ENCODE measurements around the gene DNAJC5.
A peak's percentile ranks its signal among the peaks of the same experiment; 100 is the strongest.

Gene DNAJC5

DNA sequence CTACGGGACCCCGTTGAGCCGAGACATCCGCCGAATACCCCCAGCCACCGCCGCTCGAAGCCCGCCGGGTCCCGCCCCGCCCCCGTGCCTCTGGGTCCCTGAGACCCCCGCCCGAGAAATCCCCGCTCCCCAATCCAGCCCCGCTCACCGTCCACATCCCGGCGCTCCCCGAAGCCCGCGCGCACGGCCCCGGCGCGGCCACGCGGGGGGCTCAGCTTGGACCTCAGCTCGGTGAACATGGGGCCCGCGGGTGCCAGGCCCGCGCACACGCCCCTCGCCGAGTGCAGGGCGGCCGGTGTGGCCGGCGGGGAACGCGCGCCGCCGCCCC, 84.3 kb downstream of the DNAJC5 start:
- Mint-ChIP-seq H3K9me3 (no peaks in the 10 kb centered on the region), H3K27ac (peak overlapping the region; percentile 72), H3K27me3 (no peaks in the 10 kb centered on the region), H3K4me3 (peak overlapping the region; percentile 94), H3K4me1 (peaks cover 42% of the 10 kb centered on the region), H3K36me3 (peaks cover 21% of the 10 kb centered on the region)
- DNase-seq (ENCODE audit: low spot score in 2 of 2) = peak in 1 of 2 donors; percentile 32
- ATAC-seq (ENCODE audit: low read depth) = no peak

DNA sequence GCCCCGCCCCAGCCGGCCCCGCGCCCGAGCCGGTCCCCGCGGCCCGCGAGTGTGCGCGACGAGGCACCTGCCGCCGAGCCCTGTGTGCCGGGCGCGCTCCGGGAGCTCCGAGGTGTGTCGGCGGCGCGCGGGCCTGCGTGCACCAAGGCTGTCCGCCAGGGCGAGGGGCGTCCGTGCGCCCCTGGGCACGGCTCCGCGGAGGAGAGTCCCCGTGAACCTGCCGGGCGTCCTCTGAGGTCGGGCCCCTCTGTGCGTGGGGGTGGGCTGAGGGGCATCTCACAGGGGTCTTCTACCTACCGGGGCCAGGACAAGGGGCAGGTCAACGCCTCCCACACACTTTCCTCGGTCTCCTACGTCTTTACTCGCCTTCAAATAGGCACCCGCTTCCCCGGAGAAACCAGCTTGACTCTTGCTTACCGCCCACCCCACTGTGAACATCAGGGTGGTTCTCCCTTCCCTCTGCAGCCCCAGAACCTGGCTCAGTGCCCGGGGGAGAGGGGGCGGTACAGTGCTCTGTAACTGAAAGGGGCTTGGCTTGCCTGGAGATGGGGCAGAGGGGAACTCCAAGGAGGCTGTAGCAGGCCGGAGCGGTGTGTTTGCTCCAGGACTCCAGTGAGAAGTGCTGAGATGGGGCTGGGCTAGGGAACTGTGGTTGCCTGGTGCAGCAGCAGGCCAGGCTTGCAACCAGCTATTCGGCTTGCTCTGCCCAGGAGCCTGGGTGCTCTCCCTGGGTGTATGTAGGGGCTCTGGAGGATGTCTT, 84.8 kb downstream of the DNAJC5 start, which contains the start of gene SAMD10:
SAMD10 (minus strand) TSS at position 86 of the 760 bp plus-strand sequence. CDS start 175 bp downstream, outside the sequence.
- Mint-ChIP-seq H3K27me3 (no peaks in the 10 kb centered on the region), H3K4me1 (peaks cover 46% of the 10 kb centered on the region), H3K27ac (peak within 1 kb of the TSS; percentile 93), H3K4me3 (peak within 1 kb of the TSS; percentile 94), H3K36me3 (peaks cover 26% of the 10 kb centered on the region), H3K9me3 (no peaks in the 10 kb centered on the region)
- peak; percentile 44 for ATAC-seq (ENCODE audit: low read depth)
- DNase-seq (ENCODE audit: low spot score in 2 of 2) = peak; percentile 55 to 67

- Mint-ChIP-seq H3K9me3 (no peaks in the 10 kb centered on the region), H3K27ac (peak overlapping the region; percentile 93), H3K36me3 (peaks cover 26% of the 10 kb centered on the region), H3K4me3 (peak overlapping the region; percentile 94), H3K4me1 (peaks cover 46% of the 10 kb centered on the region), H3K27me3 (no peaks in the 10 kb centered on the region)
- ATAC-seq (ENCODE audit: low read depth) = peak; percentile 32
- no peak for DNase-seq (ENCODE audit: low spot score in 2 of 2)
Observed at GRCh38 chr20:63980317-63980805, 85.4 kb downstream of the DNAJC5 start.

DNA sequence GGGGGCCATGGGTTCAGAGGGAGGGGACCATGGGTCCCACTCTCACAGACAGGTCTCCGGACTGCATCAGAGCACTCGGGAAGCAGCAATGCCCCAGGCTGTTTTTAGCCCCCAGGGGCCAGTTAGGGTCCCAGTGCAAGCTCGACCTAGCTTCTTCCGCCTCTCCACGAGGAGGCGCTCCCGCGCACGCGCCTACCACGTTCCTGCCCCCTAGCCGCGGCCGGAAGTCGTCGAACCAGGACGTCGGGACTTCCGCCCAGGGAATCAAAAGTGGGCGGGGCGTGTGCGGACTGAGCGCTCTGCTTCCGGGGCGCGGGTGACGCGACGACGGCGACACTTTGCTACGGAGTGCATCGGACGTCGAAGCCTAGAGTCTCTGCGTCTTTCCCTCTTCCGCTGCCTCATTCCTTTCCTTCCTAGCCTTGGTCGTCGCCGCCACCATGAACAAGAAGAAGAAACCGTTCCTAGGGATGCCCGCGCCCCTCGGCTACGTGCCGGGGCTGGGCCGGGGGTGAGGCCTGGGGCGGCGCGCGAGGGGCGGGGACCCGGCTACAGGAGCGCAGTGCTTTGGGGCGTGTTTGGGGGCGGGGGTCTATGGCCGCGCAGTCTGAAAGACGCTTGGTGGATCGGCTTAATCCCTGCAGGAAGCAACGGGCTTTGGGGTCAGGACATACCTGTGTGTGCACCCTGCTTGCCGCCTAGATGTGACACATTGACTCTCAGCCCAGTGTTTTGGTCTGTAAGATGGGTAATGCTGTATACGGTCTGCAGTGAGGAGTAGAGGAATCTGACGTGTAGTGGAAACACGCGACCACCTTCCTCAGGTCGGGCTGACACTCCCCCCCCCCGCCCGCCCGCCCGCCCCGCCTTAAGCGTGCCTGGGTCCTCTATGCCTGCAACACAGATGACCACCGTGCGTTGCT, 86.1 kb downstream of the DNAJC5 start, which contains the start of gene PRPF6:
PRPF6 (plus strand) TSS at position 327 of the 923 bp plus-strand sequence; CDS start at position 441, 114 bp downstream.
- ATAC-seq (ENCODE audit: low read depth) (peak; percentile 73), DNase-seq (ENCODE audit: low spot score in 2 of 2) (peak; percentile 82 to 89)
- Mint-ChIP-seq H3K27me3 (no peaks in the 10 kb centered on the region), H3K27ac (peak within 1 kb of the TSS; percentile 93), H3K4me3 (peak within 1 kb of the TSS; percentile 94), H3K36me3 (peaks cover 28% of the 10 kb centered on the region), H3K9me3 (no peaks in the 10 kb centered on the region), H3K4me1 (peaks cover 44% of the 10 kb centered on the region)

DNA sequence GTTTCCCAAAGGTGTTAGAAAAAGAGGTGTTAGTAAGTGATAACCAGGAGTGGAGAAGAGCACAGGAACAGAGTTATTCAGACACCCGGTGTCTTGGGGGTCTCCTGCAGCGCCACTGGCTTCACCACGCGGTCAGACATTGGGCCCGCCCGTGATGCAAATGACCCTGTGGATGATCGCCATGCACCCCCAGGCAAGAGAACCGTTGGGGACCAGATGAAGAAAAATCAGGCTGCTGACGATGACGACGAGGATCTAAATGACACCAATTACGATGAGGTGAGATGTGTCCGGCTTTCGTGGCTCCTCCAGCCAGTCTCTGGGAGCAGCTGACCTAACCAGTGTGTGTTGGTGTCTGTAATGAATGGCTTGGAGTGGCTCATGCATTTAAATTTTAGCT, 88.0 kb downstream of the DNAJC5 start:
- Mint-ChIP-seq H3K4me1 (peaks cover 34% of the 10 kb centered on the region), H3K27ac (peak overlapping the region; percentile 67)
- ATAC-seq (ENCODE audit: low read depth) = no peak

More for the DNA sequence above, 88.0 kb downstream of the DNAJC5 start:
- DNase-seq (ENCODE audit: low spot score in 2 of 2) = no peak
- Mint-ChIP-seq H3K4me3 (peak overlapping the region; percentile 11), H3K9me3 (no peaks in the 10 kb centered on the region), H3K27me3 (no peaks in the 10 kb centered on the region), H3K36me3 (peaks cover 25% of the 10 kb centered on the region)
